GM21576 (cell line): ENCODE data around the gene CT45A2.
"Not testable (repeated sequence)": the region's sequence is repeated elsewhere in the genome, so short reads cannot be mapped to it uniquely, and the experiment has no call there.

Source experiments
- ATAC-seq: cut with Tn5 transposase; IDR thresholded peaks from one replicate; pipeline ENCODE4 v1.9.1; 2021; ENCODE audit warnings: mild to moderate bottlenecking, moderate library complexity; ENCODE audit not compliant: unreplicated experiment

Gene CT45A2, protein sequence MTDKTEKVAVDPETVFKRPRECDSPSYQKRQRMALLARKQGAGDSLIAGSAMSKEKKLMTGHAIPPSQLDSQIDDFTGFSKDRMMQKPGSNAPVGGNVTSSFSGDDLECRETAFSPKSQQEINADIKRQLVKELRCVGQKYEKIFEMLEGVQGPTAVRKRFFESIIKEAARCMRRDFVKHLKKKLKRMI

DNA sequence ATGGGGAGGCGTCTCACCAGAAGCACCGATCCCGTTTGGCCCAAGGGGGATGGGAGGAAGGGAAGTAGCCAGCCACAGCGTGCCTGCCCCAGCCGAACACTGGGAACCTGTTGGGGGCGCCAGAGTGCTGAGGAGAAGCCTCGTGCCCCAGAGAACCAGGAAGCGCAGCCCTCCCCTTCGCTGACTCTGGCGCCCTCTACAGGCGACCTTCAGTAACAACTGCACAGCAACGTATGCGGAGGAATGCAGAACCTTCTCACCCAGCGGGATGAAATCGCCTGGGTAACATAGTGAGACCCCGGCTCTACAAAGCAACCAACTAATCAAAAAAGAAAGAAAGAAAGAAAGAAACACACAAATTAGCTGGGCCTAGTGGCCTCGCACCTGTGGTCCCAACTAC is at the start of gene CT45A2:
Gene CT45A2 (minus strand): TSS at position 101 of the 400 bp plus-strand sequence. CDS start 3,747 bp downstream, outside the sequence.
- ATAC-seq, result not testable (repeated sequence)

DNA sequence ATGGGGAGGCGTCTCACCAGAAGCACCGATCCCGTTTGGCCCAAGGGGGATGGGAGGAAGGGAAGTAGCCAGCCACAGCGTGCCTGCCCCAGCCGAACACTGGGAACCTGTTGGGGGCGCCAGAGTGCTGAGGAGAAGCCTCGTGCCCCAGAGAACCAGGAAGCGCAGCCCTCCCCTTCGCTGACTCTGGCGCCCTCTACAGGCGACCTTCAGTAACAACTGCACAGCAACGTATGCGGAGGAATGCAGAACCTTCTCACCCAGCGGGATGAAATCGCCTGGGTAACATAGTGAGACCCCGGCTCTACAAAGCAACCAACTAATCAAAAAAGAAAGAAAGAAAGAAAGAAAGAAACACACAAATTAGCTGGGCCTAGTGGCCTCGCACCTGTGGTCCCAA is 34.6 kb upstream of the CT45A2 start, which contains the start of gene CT45A8:
Gene CT45A8 (minus strand): TSS at position 101 of the 400 bp plus-strand sequence. CDS start 3,755 bp downstream, outside the sequence.
- ATAC-seq, result not testable (repeated sequence)

GRCh38 chrX:135837180-135837579 is 17.4 kb upstream of the CT45A2 start, which contains the start of gene CT45A7:
TSS of gene CT45A7 (minus strand) at chrX:135837280. CDS start at chrX:135833533, 3,747 bp downstream.
- not testable (repeated sequence) for ATAC-seq

DNA sequence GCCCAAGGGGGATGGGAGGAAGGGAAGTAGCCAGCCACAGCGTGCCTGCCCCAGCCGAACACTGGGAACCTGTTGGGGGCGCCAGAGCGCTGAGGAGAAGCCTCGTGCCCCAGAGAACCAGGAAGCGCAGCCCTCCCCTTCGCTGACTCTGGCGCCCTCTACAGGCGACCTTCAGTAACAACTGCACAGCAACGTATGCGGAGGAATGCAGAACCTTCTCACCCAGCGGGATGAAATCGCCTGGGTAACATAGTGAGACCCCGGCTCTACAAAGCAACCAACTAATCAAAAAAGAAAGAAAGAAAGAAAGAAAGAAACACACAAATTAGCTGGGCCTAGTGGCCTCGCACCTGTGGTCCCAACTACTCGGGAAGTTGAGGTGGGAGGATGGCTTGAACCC is 17.1 kb downstream of the CT45A2 start, which contains the start of gene CT45A6:
Gene CT45A6 (minus strand): TSS at position 101 of the 400 bp plus-strand sequence. CDS start 3,794 bp downstream, outside the sequence.
- ATAC-seq, result not testable (repeated sequence)

DNA sequence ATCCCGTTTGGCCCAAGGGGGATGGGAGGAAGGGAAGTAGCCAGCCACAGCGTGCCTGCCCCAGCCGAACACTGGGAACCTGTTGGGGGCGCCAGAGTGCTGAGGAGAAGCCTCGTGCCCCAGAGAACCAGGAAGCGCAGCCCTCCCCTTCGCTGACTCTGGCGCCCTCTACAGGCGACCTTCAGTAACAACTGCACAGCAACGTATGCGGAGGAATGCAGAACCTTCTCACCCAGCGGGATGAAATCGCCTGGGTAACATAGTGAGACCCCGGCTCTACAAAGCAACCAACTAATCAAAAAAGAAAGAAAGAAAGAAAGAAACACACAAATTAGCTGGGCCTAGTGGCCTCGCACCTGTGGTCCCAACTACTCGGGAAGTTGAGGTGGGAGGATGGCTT is 34.4 kb downstream of the CT45A2 start, which contains the start of gene CT45A5:
Gene CT45A5 (minus strand): TSS at position 101 of the 400 bp plus-strand sequence. CDS start 3,774 bp downstream, outside the sequence.
- ATAC-seq, result not testable (repeated sequence)

GRCh38 chrX:135768091-135768490 is 51.7 kb downstream of the CT45A2 start, which contains the start of gene CT45A3:
TSS of gene CT45A3 (minus strand) at chrX:135768191. CDS start at chrX:135764444, 3,747 bp downstream.
- ATAC-seq, result not testable (repeated sequence)
